Measurements from ENCODE around the gene AFF2.

DNA sequence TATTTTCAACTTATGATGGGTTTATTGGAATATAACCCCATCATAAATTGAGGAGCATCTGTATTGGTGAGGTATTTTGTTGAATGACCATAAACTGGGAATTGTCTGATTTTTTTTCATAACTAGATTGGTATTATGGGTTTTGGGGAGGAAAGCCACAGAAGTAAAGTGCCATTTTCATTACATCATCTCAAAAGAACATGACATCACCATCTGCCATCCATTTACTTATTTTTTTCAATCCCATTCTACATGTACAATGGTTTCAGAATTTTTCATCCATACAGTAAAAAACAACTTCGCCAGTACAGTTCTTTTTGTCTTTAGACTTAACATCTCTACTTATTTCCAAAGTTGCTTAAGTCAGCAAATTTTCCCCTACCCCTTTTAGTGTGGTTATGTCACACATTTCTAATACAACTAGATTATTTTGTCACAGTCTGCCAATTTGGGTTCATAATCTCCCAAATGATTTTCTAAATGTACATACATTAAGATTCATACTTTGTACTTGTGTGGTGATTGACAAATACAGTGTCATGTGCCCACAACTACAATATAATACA is 545.3 kb downstream of the AFF2 start:
- TF ChIP-seq CTCF (IDR thresholded peaks at IDR 0.05) (no peak), POLR2A (IDR thresholded peaks at IDR 0.05) (no peak)
